IMR-90 (cell line): ENCODE results near the gene MCM5. TPM values are rescaled to one million over a fixed set of nuclear protein-coding genes. Genes with fewer than 3 reads are reported as not detected.

ENCODE experiments used
- ATAC-seq: fragments of 200-7000 bp; cut with Tn5 transposase; 2 replicates; pipeline ENCODE4 v1.9.1; 2020; ENCODE audit warnings: low read depth, mild to moderate bottlenecking, moderate library complexity
- BruUV-seq: library from RNA; stranded (reverse); fragments of 400-500 nt; replicated peaks from 2 replicates; lab custom pipeline; 2021; lab: Mats Ljungman, UMichigan
- CTCF ChIA-PET: fragments of 300-600 bp; formaldehyde crosslinking; extraction: SDS; loops from one replicate; lab custom pipeline; 2021; ENCODE audit warnings: antibody characterized with exemption; lab: Yijun Ruan, JAX
- POLR2A ChIA-PET: fragments of 300-600 bp; sonication (Branson Sonifier 250); formaldehyde crosslinking; loops from one replicate; lab custom pipeline; 2022; ENCODE audit warnings: antibody characterized with exemption; ENCODE audit not compliant: unreplicated experiment; lab: Charles Lee
- DNase-seq: peaks from one replicate; pipeline ENCODE4 v3.0.0; 2013
- H2AFZ ChIP-seq: replicated peaks from 2 replicates; pipeline ENCODE3; 2013; ENCODE audit warnings: low read length, mild to moderate bottlenecking; ENCODE audit not compliant: poor library complexity
- H2AK5ac ChIP-seq: 2 replicates; pipeline ENCODE4 v1.6.1; 2013; ENCODE audit warnings: low read depth, low read length, inconsistent platforms
- H2AK9ac ChIP-seq: replicated peaks from 2 replicates; pipeline ENCODE3; 2013; ENCODE audit warnings: mild to moderate bottlenecking, low read depth, low read length, moderate library complexity; ENCODE audit not compliant: poor library complexity
- H2BK120ac ChIP-seq: 2 replicates; pipeline ENCODE4 v1.6.1; 2013; ENCODE audit warnings: low read depth, low read length, inconsistent platforms
- H2BK15ac ChIP-seq: 3 replicates; pipeline ENCODE4 v1.6.1; 2013; ENCODE audit warnings: low read depth, low read length, inconsistent platforms
- H2BK20ac ChIP-seq: 2 replicates; pipeline ENCODE4 v1.6.1; 2013; ENCODE audit warnings: low read depth, mild to moderate bottlenecking, inconsistent platforms, low read length, moderate library complexity
- H2BK5ac ChIP-seq: 2 replicates; pipeline ENCODE4 v1.6.1; 2013; ENCODE audit warnings: mild to moderate bottlenecking, low read depth, low read length, inconsistent platforms; ENCODE audit not compliant: poor library complexity, severe bottlenecking
- H3K14ac ChIP-seq: replicated peaks from 2 replicates; pipeline ENCODE4 v1.6.1; 2013; ENCODE audit warnings: low read depth, low read length, inconsistent platforms
- H3K18ac ChIP-seq: 2 replicates; pipeline ENCODE4 v1.6.1; 2013; ENCODE audit warnings: low read depth, low read length, control low read depth
- H3K23ac ChIP-seq: 2 replicates; pipeline ENCODE4 v1.6.1; 2013; ENCODE audit warnings: low read depth, low read length, inconsistent platforms
- H3K27ac ChIP-seq: 2 replicates; pipeline ENCODE4 v1.5.1; 2013; ENCODE audit warnings: mild to moderate bottlenecking, control low read depth, low read length; ENCODE audit not compliant: insufficient read depth
- H3K27me3 ChIP-seq: 2 replicates; pipeline ENCODE4 v1.6.1; 2013; ENCODE audit warnings: low read length; ENCODE audit not compliant: control insufficient read depth, insufficient read depth
- H3K36me3 ChIP-seq: 2 replicates; pipeline ENCODE4 v1.6.1; 2013; ENCODE audit warnings: low read length, mixed read lengths; ENCODE audit not compliant: control insufficient read depth, insufficient read depth
- H3K4ac ChIP-seq: 2 replicates; pipeline ENCODE4 v1.6.1; 2013; ENCODE audit warnings: low read depth, low read length, inconsistent platforms
- H3K4me1 ChIP-seq: 2 replicates; pipeline ENCODE4 v1.6.1; 2013; ENCODE audit warnings: low read length, mixed read lengths; ENCODE audit not compliant: control insufficient read depth, insufficient read depth
- H3K4me2 ChIP-seq: 2 replicates; pipeline ENCODE4 v1.6.1; 2013; ENCODE audit warnings: low read depth, mild to moderate bottlenecking, control low read depth, low read length, moderate library complexity
- H3K4me3 ChIP-seq: 2 replicates; pipeline ENCODE4 v1.5.1; 2013; ENCODE audit warnings: low read depth, mild to moderate bottlenecking, control low read depth, low read length, moderate library complexity; ENCODE audit not compliant: insufficient read depth
- H3K56ac ChIP-seq: 2 replicates; pipeline ENCODE4 v1.6.1; 2013; ENCODE audit warnings: low read length, inconsistent platforms; ENCODE audit not compliant: insufficient read depth; ENCODE audit errors: extremely low read depth
- H3K79me1 ChIP-seq, 2 experiments: 2 replicates each; pipeline ENCODE4 v1.6.1; 2013; ENCODE audit warnings: low read length in 2 of 2, inconsistent platforms in 1 of 2, low read depth in 1 of 2
- H3K9ac ChIP-seq: 2 replicates; pipeline ENCODE4 v1.6.1; 2013; ENCODE audit warnings: low read depth, low read length, control low read depth
- H3K9me1 ChIP-seq: 2 replicates; pipeline ENCODE4 v1.6.1; 2013; ENCODE audit warnings: low read length, inconsistent platforms; ENCODE audit not compliant: insufficient read depth
- H3K9me3 ChIP-seq: 2 replicates; pipeline ENCODE4 v1.6.1; 2013; ENCODE audit warnings: low read length; ENCODE audit not compliant: control insufficient read depth, insufficient read depth
- H4K20me1 ChIP-seq: 2 replicates; pipeline ENCODE4 v1.6.1; 2013; ENCODE audit warnings: low read length, inconsistent platforms; ENCODE audit not compliant: insufficient read depth
- H4K5ac ChIP-seq: 2 replicates; pipeline ENCODE4 v1.6.1; 2013; ENCODE audit warnings: mild to moderate bottlenecking, low read depth, low read length, control low read depth
- H4K8ac ChIP-seq, 2 experiments: 2 replicates each; pipeline ENCODE4 v1.6.1; 2013; ENCODE audit warnings: low read depth in 2 of 2, low read length in 2 of 2, control low read depth in 1 of 2, inconsistent platforms in 1 of 2
- H4K91ac ChIP-seq: 2 replicates; pipeline ENCODE4 v1.6.1; 2013; ENCODE audit warnings: low read depth, low read length, inconsistent platforms; ENCODE audit not compliant: insufficient read depth
- BHLHE40 ChIP-seq: fragments of 150-350 bp; IDR thresholded peaks from 2 replicates; pipeline ENCODE4 v1.6.1; 2016; ENCODE audit warnings: mild to moderate bottlenecking, low read depth, low read length
- CEBPB ChIP-seq: IDR thresholded peaks from 2 replicates; pipeline ENCODE4 v1.6.1; 2012; ENCODE audit warnings: low read depth, low read length, improper control_type of control experiment
- CHD1 ChIP-seq: IDR thresholded peaks from 2 replicates; pipeline ENCODE4 v1.6.1; 2012; ENCODE audit warnings: low read depth, low read length, improper control_type of control experiment
- FOS ChIP-seq: fragments of 150-350 bp; IDR thresholded peaks from 2 replicates; pipeline ENCODE4 v1.6.1; 2016; ENCODE audit warnings: low read depth, low read length
- MAFK ChIP-seq: IDR thresholded peaks from 2 replicates; pipeline ENCODE4 v1.6.1; 2012; ENCODE audit warnings: low read depth, low read length, improper control_type of control experiment
- MAZ ChIP-seq: IDR thresholded peaks from 2 replicates; pipeline ENCODE4 v1.6.1; 2012; ENCODE audit warnings: low read depth, mild to moderate bottlenecking, low read length, improper control_type of control experiment, moderate library complexity, borderline replicate concordance
- MXI1 ChIP-seq: IDR thresholded peaks from 2 replicates; pipeline ENCODE4 v1.6.1; 2012; ENCODE audit warnings: low read depth, mild to moderate bottlenecking, low read length, moderate library complexity, borderline replicate concordance
- NFE2L2 ChIP-seq: fragments of 150-350 bp; IDR thresholded peaks from 2 replicates; pipeline ENCODE4 v1.6.1; 2016; ENCODE audit warnings: low read depth, mild to moderate bottlenecking, low read length
- POLR2A ChIP-seq: IDR thresholded peaks from 2 replicates; pipeline ENCODE4 v1.6.1; 2012; ENCODE audit warnings: mild to moderate bottlenecking, low read depth, low read length
- RCOR1 ChIP-seq: IDR thresholded peaks from 2 replicates; pipeline ENCODE4 v1.6.1; 2012; ENCODE audit warnings: mild to moderate bottlenecking, low read length, improper control_type of control experiment; ENCODE audit not compliant: insufficient replicate concordance
- RFX5 ChIP-seq: IDR thresholded peaks from 2 replicates; pipeline ENCODE4 v1.8.0; 2012; ENCODE audit warnings: low read depth, mild to moderate bottlenecking, low read length, moderate library complexity
- SMC3 ChIP-seq: fragments of 150-350 bp; IDR thresholded peaks from 2 replicates; pipeline ENCODE4 v1.6.1; 2016; ENCODE audit warnings: low read depth, mild to moderate bottlenecking, antibody characterized with exemption, low read length, moderate library complexity
- WGBS, 2 experiments: methylation state at CpG; one replicate each; pipeline versions ENCODE4 v1.1.5 to v1.1.7; 2013; ENCODE audit warnings: missing lambda C conversion rate in 2 of 2; ENCODE audit not compliant: insufficient read length in 1 of 2; ENCODE audit errors: extremely low coverage in 2 of 2; 5-methylcytosine and 5-hydroxymethylcytosine counted together
- dilution Hi-C: fragments of 300-500 bp; cut with HindIII; formaldehyde crosslinking; loops from one replicate; pipeline ENCODE4 v1.14.3; 2018; ENCODE audit warnings: low sequenced_read_pairs; ENCODE audit not compliant: unreplicated experiment
- in situ Hi-C: fragments of 300-500 bp; cut with MboI; formaldehyde crosslinking; loops from 3 replicates; pipeline ENCODE4 v1.14.3; 2019; ENCODE audit warnings: low sequenced_read_pairs, inconsistent platforms, mixed read lengths
- intact Hi-C: fragments of 100-400 bp; cut with micrococcal nuclease; formaldehyde crosslinking; loops from 2 replicates; pipeline ENCODE4 v1.10.0; 2022
- polyA plus RNA-seq, 3 experiments: library from polyadenylated mRNA; depleted of rRNA; stranded (reverse); fragments of >200 nt; gene quantifications; 2 replicates each; pipeline ENCODE4 v1.2.3, GENCODE V29; 2012; ENCODE audit warnings: low replicate concordance in 1 of 3
- total RNA-seq: library from RNA; depleted of rRNA; stranded (reverse); fragments of >200 nt; gene quantifications from 2 replicates; pipeline ENCODE4 v1.2.3, GENCODE V29; 2012
- TF ChIP-seq, protein P1 (sequence below): conservative IDR thresholded peaks from 2 replicates; pipeline ENCODE4 v1.5.1; 2012; ENCODE audit warnings: mild to moderate bottlenecking, low read depth, low read length, improper control_type of control experiment
- TF ChIP-seq, protein P2 (sequence below): fragments of 150-350 bp; IDR thresholded peaks from 2 replicates; pipeline ENCODE4 v1.6.1; 2017; ENCODE audit warnings: mild to moderate bottlenecking, antibody characterized with exemption, low read length, low read depth

Gene MCM5
- total and polyA plus RNA-seq, 2 of the 4 experiments (the other 2 are of a cell fraction): 43.0 to 58.6 TPM

DNA sequence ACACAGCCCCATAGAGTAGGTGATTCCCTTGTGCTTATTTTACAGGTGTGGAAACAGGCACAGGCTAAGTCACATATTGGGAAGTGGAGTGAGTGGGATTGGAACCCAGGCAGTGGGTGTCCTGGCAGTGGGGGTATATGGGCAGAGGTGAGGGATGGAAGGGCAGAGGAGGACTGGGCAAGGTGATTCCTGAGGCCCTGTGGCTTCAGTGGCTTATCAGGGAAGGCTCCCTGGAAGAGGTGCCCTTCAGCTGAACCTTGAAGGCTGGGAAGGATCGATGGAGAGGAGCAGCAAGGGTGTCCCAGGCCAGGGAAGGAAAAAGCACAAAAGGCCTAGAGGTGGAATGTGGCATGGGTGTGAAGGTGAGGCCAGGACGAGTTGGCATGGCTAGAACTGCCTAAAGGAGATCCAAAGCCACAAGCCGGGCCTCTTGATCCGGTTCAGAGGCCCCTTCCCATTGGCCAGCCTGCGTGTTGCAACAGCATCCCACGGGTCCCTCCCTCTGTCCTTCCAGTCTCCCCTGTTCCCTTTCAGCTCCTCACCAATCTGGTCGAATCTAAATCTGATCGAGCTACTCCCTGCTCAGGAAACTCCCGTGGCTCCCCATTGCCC lies 41.7 kb downstream of the MCM5 start:
- Histone ChIP-seq H2AK9ac (no peak overlapping the region), H3K4me3 (no peak overlapping the region), H4K5ac (no peak overlapping the region), H3K27me3 (no peaks in the 10 kb centered on the region), H3K18ac (no peak overlapping the region), H2AFZ (no peak overlapping the region), H3K9me3 (no peaks in the 10 kb centered on the region), H3K23ac (no peak overlapping the region), H3K9ac (no peak overlapping the region), H4K20me1 (no peaks in the 10 kb centered on the region), H2BK5ac (no peak overlapping the region), H3K4me2 (no peak overlapping the region), H3K36me3 (no peaks in the 10 kb centered on the region), H3K14ac (no peak overlapping the region), H3K27ac (no peak overlapping the region), H3K79me1 (no peaks in the 10 kb centered on the region), H2BK20ac (no peak overlapping the region), H2BK15ac (no peak overlapping the region), H3K9me1 (peaks cover 7% of the 10 kb centered on the region), H2AK5ac (no peak overlapping the region), H4K91ac (no peak overlapping the region), H3K56ac (no peak overlapping the region), H3K4ac (no peak overlapping the region), H3K4me1 (peaks cover 7% of the 10 kb centered on the region), H2BK120ac (no peak overlapping the region), H4K8ac (no peak overlapping the region)
- dilution Hi-C loops: no loop called here
- ATAC-seq: no peak
- 80% methylated on average over 2 of the region's 9 CpGs; no CpG with 5 or more reads in 1 of the 2 experiments for WGBS, 2 experiments
- intact Hi-C loops: no loop called here
- ChIA-PET CTCF (interaction anchor here (0.6 kb wide), 1 partner anchor 73 kb away, joined by 3 read pairs; no protein-coding TSS in a partner anchor), POLR2A (no interaction called here)
- DNase-seq: no peak
- BruUV-seq: no TSS peak
- no peak for TF ChIP-seq MXI1
- TF ChIP-seq FOS: no peak
- TF ChIP-seq RCOR1: no peak
- TF ChIP-seq MAZ: no peak
- no peak for TF ChIP-seq CEBPB
- TF ChIP-seq CHD1: no peak
- no peak for TF ChIP-seq MAFK
- TF ChIP-seq SMC3: no peak
- no peak for TF ChIP-seq BHLHE40
- TF ChIP-seq RFX5: no peak
- TF ChIP-seq, protein P1, sequence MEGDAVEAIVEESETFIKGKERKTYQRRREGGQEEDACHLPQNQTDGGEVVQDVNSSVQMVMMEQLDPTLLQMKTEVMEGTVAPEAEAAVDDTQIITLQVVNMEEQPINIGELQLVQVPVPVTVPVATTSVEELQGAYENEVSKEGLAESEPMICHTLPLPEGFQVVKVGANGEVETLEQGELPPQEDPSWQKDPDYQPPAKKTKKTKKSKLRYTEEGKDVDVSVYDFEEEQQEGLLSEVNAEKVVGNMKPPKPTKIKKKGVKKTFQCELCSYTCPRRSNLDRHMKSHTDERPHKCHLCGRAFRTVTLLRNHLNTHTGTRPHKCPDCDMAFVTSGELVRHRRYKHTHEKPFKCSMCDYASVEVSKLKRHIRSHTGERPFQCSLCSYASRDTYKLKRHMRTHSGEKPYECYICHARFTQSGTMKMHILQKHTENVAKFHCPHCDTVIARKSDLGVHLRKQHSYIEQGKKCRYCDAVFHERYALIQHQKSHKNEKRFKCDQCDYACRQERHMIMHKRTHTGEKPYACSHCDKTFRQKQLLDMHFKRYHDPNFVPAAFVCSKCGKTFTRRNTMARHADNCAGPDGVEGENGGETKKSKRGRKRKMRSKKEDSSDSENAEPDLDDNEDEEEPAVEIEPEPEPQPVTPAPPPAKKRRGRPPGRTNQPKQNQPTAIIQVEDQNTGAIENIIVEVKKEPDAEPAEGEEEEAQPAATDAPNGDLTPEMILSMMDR: no peak
- no peak for TF ChIP-seq NFE2L2
- TF ChIP-seq POLR2A: no peak
- TF ChIP-seq, protein P2, sequence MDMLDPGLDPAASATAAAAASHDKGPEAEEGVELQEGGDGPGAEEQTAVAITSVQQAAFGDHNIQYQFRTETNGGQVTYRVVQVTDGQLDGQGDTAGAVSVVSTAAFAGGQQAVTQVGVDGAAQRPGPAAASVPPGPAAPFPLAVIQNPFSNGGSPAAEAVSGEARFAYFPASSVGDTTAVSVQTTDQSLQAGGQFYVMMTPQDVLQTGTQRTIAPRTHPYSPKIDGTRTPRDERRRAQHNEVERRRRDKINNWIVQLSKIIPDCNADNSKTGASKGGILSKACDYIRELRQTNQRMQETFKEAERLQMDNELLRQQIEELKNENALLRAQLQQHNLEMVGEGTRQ: no peak
- in situ Hi-C loops: no loop called here
